Astrocyte of the spinal cord (primary cell): Measurements from ENCODE around the gene CLTCL1.
"Not testable (repeated sequence)": the region's sequence is repeated elsewhere in the genome, so short reads cannot be mapped to it uniquely, and the experiment has no call there.

Source experiments
- DNase-seq: peaks from one replicate; pipeline ENCODE4 v3.0.0; 2011; ENCODE audit warnings: low read depth, low spot score
- H3K4me3 ChIP-seq: 2 replicates; pipeline ENCODE4 v1.5.1; 2011; ENCODE audit warnings: low read depth, mild to moderate bottlenecking, low read length, moderate library complexity
- in situ Hi-C: cut with HindIII; loops from 2 replicates; pipeline ENCODE4 v1.10.0; 2017; ENCODE audit warnings: low sequenced_read_pairs
- TF ChIP-seq, protein P1 (sequence below): IDR thresholded peaks from 2 replicates; pipeline ENCODE4 v1.5.1; 2012; ENCODE audit warnings: low read depth, mild to moderate bottlenecking, low read length, inconsistent platforms

CLTCL1 gene

GRCh38 chr22:19265779-19266178 is 25.7 kb downstream of the CLTCL1 start:
- no peak overlapping the region for H3K4me3 ChIP-seq
- no peak for DNase-seq
- in situ Hi-C loops = no loop called here
- TF ChIP-seq, protein P1, sequence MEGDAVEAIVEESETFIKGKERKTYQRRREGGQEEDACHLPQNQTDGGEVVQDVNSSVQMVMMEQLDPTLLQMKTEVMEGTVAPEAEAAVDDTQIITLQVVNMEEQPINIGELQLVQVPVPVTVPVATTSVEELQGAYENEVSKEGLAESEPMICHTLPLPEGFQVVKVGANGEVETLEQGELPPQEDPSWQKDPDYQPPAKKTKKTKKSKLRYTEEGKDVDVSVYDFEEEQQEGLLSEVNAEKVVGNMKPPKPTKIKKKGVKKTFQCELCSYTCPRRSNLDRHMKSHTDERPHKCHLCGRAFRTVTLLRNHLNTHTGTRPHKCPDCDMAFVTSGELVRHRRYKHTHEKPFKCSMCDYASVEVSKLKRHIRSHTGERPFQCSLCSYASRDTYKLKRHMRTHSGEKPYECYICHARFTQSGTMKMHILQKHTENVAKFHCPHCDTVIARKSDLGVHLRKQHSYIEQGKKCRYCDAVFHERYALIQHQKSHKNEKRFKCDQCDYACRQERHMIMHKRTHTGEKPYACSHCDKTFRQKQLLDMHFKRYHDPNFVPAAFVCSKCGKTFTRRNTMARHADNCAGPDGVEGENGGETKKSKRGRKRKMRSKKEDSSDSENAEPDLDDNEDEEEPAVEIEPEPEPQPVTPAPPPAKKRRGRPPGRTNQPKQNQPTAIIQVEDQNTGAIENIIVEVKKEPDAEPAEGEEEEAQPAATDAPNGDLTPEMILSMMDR = no peak

- in situ Hi-C loops = no loop called here
These were observed 30.7 kb downstream of the CLTCL1 start for GRCh38 chr22:19260804-19261203.

DNA sequence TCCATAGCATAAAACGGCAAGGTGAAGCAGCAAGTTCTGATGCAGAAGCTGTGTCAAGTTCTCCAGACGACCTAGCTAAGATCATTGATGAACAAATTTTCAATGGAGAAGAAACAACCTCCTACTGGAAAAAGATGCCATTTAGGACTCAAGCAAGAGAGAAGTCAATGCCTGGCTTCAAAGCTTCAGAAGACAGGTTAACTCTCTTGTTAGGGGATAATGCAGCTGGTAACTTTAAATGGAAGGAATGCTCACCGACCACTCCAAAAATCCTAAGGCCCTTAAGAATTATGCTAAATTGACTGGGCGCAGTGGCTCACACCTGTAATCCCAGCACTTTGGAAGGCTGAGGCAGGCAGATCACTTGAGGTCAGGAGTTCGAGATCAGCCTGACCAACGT is 31.3 kb downstream of the CLTCL1 start:
- H3K4me3 ChIP-seq = no peak overlapping the region
- in situ Hi-C loops = no loop called here
- no peak for DNase-seq
- TF ChIP-seq, protein P1 = no peak

More at GRCh38 chr22:19260804-19261203, 30.7 kb downstream of the CLTCL1 start:
- H3K4me3 ChIP-seq = no peak overlapping the region
- DNase-seq = no peak
- TF ChIP-seq, protein P1 = no peak

- in situ Hi-C loops, H3K4me3 ChIP-seq, DNase-seq: not testable (repeated sequence)
These were observed 32.6 kb downstream of the CLTCL1 start for GRCh38 chr22:19258968-19259288.

- H3K4me3 ChIP-seq = no peak overlapping the region
- TF ChIP-seq, protein P1 = no peak
- in situ Hi-C loops = no loop called here
- DNase-seq = no peak
These were observed 33.1 kb downstream of the CLTCL1 start for GRCh38 chr22:19258371-19258770.

DNA sequence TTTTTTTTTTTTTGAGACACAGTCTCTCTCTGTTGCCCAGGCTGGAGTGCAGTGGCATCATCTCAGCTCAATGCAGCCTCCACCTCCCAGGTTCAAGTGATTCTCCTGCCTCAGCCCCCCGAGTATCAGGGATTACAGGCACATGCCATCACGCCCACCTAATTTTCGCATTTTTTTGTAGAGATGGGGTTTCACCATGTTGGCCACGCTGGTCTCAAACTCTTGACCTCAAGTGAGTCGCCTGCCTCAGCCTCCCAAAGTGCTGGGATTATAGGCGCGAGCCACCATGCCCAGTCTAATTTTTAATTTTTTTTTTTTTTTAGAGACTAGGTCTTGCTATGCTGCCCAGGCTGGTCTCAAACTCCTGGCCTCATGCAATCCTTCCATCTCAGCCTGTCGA is 35.2 kb downstream of the CLTCL1 start:
- in situ Hi-C loops, H3K4me3 ChIP-seq, DNase-seq: not testable (repeated sequence)

DNA sequence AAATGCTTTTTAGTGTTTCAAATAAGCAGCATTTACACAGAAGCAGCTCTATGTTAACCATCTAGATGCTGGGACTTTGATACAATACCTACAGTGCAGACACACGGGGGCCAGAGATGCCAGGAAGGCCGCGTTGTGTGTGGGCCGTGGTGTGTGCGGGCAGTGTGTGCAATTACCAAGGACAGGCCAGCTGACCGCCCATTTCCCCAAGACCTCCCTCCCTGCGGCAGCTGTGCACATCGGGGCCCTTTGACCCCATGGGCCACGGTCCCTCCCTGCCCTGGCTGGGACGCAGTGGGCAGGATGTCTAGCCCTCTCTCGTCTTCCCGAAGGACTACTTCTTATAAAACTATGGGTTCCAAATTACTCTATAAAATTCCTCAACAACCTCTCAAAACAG is 38.4 kb downstream of the CLTCL1 start:
- no peak for DNase-seq
- in situ Hi-C loops = no loop called here
- TF ChIP-seq, protein P1 = no peak
- H3K4me3 ChIP-seq = no peak overlapping the region

DNA sequence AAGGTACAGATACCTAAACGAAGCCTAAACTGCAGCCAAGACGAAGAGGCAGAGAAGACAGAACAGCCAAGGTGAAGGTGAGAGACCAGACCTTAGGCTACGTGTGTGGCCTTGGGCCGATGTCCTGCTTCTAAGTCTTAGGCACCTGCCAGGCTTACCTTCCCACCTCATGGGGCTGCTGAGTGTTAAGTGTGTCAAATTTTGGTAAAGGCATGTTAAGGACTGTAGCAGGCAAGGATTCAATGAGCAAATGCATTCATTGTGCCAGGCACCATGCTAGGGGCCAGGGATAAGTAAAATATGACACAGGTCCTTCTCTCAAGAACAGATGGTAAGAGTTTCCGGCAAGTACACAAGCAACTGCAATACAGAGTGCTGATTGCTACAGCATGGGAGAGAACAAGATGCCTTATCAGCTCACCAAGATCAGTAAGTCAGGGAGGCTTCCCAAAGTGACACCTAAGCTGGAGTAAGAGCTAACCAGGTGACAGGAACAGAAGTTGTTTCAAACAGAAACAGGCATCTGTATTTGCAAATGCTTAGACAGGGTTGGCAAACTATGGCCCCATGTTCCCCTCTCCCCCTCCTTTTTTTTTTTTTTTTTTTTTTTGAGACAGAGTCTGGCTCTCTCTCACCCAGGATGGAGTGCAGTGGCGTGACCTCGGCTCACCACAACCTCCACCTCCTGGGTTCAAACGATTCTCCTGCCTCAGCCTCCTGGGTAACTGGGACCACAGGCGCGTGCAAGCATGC is 46.7 kb downstream of the CLTCL1 start:
- TF ChIP-seq, protein P1 = no peak
- no peak overlapping the region for H3K4me3 ChIP-seq
- no peak for DNase-seq
- in situ Hi-C loops = no loop called here
